Stromal cell of bone marrow (primary cell): ENCODE results near the gene IFT27.
"Not testable (repeated sequence)": the region's sequence is repeated elsewhere in the genome, so short reads cannot be mapped to it uniquely, and the experiment has no call there.

Experiments used
- DNase-seq: peaks from one replicate; pipeline ENCODE4 v3.0.0-alpha.2; 2012; ENCODE audit warnings: low read depth

The IFT27 gene

DNA sequence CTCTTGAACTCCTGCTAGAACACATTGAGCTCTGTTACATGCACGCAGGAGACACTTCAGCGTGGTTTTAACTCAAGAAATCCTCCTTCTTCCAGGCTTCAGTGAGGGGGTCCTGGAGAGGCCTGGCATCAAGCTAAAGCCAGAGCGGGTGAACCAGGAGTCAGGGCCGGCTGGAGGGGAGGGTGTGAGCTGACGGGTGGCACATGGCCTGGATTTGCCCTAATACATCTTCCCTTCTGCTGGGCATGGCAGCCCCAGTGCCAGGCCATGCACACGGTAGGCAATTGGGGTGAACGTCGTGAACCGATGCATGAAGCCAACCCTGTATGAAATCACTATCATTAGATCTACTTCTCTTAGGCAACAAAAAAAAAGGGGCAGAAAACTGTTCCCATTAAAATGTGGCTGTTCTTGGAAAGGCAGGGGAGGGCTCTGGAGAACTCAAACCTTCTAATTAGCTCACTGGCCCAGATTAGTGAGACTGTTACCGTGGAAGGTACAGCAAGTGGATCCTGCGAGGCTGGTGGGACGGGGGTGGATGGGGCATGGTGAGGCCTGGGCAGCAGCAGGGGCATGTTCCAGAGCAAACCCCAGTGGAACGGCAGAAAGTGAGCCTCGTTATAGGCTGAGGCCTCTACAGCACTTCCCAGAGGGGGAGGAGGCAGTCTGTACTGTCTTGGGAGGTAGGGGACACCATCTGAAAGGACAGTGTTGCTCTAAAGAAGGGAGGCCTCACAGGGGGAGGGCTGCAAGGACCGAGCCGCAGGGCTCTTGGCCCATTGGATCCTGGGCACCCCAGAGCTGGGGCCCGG lies 10.6 kb downstream of the IFT27 start:
- no peak for DNase-seq

DNA sequence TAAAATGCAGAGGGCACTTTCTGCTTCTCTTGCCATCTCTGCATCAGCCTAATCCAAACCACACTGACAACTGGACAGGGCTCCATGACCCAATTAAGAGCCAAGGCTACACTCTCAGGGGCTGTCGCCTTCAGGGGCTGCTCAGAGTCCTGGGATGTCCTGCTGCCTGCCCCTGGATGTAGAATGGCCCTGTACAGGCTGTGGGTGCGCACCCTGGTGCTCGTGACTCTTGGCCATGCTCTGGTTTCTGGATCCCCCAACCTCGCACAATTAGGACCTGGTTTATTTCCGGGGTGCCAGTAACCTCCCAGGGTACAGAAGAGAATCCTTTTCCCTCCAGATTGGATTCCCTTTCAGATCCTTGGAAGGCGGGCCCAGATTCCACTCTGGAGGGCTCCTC lies 11.3 kb downstream of the IFT27 start:
- no peak for DNase-seq

DNA sequence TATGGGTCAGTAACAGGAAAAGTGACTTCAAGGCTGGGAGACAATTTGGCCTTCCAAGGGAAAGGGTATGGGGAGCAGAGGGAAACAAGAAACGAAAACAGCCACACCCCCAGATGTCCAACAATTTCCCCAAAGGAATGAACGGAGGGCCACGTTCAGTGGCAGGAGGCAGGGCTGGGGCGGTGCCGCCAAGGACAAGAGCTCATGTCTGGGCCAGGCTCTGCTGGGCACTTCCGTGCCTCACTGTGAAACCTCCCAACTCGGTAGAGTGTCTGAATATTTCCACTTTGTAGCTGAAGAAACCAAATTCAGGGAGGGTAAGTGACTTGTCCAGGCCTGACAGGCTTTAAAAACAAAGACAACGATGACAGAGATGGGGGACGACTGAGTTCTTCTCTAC lies 11.9 kb downstream of the IFT27 start:
- DNase-seq: no peak

DNA sequence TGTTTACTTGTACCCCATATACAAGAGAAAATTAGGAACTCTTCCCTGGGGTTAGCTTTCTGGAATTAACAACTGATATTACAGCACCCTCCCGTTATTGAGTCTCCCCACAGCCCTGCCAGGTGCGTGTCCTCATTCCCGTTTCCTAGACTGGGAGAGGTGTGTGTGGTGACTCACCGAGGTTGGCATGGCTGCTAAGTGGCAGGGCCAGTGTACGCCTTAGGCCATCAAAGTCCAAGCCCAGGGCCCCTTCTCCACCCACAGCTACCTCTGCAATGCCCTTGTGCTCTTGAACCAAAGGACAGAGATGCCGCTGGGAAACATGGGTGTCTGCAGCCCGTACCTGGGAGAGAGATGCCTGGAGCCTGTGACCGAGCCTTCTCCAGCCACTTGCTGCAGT lies 12.3 kb downstream of the IFT27 start:
- no peak for DNase-seq

DNA sequence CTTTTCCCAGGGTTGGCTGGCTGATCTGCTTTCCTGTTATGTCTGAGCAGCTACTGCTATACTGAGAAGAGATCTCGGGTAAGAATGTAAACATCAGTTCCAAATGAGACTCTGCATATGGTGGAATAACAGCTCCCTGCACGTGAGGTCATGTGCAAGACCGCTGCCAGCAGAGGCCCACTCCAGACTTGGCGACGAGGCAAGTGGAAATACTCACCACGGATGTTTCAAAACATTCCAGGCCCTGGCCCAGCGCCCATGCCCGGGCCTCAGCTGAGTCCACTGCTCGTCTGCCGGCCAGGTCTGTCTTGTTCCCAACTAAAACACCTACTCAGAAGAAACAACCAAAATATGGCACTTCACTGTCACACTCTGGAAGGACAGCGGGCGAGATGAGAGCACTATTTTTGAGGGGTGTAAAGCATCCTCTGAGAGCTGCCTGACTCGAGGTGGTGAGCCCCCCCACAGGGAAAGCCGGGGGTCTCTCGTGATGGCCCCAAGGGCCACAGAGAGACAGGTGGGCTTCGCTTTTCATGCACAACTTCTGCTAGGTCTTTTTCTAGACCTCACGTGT lies 13.1 kb downstream of the IFT27 start:
- DNase-seq: no peak

DNA sequence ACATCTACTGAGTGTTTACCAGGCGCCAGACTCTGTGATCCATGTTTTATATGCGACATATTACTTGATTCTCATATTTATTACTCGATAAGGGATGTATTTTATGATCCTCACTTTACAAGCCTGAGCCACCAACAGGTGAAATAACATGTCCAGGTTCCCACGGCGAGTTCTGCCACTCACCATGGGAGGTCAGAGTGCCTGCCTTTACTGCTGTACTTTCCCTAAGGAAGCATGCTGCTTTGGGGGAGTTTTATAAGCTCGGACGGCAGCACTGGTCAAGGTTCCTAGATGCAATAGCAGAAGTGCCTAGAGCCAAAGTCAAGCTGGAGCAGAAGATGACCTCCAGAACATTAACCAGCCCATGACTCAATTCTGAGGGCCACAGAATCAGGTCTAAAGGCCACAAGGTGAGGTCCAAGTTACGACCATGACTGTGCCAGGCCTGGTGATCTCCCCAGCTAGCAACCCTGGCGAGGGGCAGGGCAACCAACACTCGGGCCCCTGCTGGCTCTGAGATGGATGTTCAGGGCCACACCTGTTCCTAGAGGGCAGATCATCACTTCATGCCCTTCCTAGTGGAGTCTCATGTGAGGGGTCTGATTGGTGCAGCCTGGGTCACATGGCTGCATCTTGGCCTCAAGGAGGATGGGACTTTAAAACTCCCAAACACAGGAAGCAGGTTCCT lies 14.2 kb downstream of the IFT27 start:
- DNase-seq: no peak

DNA sequence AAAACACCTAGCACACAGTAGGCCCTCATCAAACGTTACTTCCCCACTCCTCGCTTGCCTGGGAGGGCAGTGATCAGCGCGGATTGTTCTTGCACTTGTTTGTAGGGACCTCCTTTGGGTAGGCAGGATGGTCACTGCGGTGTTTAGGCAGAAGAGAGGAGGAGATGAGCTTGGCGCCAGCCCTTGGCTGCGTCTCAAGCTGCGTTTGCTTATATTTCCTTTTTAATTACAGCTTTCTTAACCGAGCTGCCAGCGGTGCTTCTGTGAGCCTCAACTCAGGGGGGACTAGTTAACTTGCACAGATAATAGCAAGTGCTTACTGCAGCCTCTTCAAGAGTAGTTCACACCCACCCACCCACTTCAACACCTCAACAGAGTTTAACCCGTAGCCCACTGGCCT lies 15.1 kb downstream of the IFT27 start:
- DNase-seq: no peak

DNA sequence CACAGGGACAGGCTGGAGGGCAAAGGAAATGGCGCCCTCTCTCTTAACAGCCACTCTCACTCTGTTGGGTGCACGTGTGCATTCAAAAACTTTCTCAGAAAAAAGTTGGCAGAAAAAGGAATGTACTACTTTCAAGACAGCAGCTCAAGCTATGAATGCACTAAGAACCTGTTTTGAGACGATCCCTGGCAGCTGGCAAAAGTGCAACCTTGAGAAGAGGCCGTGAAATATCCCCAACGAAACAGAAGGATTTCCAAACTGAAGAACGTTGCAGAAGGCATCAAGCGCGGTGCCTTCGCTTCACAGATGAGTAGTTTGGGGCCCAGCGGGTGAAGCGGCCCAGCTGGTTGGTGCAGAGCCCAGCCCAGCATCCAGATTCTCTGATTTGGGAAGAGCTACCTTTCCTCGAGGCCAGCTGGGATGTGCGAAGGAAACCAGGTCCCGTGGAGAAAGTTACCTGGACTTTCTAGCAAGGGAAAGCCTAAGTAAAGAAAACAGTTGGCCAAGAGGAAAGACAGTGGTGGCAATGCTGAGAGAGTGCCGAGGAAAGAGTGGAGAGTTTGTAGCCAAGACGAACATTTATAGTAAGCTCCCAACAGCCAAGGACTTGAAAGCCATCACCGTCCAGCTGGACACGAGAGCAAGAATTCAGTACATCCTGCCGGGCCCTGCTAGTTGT lies 16.3 kb downstream of the IFT27 start:
- DNase-seq: no peak

DNA sequence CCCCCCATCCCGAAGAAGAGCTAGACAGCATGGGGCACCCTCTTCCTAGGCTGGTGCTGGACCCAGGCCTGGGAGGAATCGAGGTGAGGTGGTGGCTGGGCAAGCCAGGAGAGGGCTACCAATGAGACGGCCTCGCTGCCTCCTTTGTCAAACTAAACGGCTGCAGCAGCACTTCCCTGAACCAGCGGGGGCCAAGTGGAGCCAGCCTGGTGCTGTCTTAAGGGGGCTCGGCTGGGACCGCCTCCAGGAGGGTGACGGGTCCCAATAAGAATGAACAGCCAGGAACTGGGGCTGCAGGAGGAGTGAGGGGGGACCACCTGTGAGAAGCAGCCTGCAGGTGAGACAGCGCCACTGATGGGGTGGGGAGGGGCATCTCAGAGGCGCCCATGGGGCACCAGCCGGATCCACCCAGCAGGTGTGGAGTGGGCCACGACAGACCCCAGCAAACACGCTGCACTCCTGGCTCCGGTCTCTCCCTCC lies 17.1 kb downstream of the IFT27 start:
- DNase-seq: no peak

DNA sequence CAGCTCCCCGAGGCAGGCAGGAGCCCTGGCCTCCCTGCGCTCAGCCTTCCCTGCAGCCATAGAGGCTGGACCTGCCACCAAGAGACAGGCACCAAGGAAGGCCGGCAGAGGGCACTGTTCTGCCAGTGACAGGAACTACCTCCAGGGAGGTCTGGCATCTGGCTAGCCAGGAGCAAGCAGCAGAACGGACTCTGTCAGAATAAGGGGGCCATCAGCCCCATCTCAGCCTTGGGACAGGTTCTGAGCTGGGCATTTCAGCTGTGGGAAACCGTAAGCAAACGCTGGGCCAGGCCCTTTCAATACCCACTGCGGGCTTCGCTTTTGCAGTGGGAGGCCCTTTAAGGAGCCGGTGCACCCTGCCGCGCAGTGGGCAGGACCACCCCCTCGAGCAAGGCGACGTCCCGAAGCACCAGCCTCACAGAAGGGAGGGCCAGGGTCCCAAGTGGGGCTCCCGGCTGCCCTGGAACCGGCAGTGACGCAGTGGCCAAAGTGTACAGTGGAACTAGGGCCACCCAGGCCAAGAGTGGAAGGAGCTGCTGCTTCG lies 18.2 kb downstream of the IFT27 start:
- peak; percentile 37 for DNase-seq

DNA sequence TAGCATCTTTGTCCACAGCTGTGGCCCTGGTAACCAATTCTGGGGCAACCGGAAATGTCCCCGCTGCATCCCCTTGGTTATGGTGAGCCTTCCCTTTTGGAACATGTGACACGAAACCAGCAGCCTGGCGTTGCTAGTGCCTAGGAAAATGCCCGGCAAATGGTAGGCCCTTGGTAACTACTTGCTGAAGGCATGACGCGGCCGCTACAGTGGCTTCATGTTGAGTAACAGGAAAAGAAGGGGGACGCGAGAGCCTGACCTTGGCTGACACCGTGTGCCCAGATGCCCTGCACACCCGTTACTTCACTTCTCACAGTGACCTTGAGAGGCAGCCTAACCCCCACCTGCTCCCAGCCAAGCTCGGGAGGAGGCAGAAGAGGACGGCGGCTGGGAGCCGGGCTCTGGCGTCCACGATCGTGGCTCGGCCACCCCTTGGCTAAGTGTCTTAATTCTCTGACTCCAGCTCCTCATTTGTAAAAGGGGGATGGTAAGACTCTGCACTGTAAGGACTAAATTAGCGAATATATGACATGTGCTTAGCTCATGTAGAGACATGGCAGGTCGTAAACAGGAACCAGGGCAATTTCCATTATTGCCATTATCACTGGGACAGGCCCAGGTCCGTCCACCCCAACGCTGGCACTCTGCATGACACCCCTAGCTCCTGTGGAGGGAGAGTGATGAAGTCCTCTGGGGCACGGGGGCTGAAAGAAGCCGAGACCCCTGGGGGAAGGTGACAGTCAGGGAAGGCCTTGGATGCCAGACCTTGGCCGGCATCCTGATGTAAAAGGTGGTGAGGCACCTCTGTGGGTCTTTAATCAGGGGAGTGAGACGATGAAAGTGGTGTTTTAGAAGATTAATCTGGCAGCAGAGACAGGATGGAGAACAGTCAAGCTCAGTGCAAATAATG lies 18.9 kb downstream of the IFT27 start:
- DNase-seq: no peak

DNA sequence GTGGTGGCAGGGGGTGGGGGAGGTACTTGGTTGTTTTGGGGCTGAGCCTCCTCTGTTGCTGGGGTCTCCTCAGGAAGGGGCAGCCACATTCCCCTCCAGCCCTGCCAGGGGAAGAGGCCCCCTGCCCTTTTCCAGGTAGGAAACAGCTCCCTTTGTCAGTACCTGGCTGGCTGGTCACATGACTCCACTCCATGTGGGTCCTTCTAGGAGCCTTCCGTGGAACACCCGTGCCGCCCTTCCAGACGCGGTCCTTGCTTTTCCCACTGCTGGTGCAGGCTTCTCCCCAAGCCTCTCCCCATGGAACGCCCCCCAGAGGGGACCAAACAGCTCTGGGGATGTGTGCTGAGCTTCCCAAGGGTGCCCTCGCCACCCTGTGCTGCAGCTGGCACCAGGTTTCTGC lies 19.9 kb downstream of the IFT27 start:
- no peak for DNase-seq

DNA sequence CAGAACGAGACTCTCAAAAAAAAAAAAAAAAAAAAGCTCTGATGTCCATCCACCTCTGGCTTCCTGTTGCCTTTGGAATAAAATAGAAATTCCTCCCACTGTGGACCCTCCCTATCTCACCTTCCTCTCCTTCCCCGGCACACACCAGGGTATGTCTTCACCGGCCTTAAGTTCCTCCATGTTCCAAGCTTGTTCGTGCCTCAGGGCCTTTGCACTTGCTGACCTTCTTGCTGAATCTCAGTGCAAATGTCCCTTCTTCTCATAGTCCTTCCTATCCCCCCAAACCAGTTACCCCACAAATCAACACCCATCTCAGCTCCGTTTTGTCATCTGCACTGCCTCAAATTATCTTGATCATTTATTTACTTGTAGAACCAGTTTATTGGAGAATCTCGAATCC lies 20.6 kb downstream of the IFT27 start:
- no peak for DNase-seq

DNA sequence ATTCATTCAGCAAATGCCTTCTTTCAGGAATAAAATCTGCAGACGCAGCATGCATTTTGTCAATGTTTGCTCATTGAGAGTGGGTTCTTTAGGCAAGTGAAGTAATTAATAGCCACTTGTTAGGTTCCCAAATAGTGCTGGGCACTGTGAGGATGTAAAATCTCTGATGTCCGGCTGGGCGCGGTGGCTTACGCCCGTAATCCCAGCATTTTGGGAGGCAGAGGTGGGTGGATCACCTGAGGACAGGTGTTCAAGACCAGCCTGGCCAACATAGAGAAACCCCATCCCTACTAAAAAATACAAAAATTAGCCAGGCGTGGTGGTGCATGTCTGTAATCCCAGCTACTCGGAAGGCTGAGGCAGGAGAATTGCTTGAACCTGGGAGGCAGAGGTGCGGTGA lies 21.0 kb downstream of the IFT27 start:
- DNase-seq: not testable (repeated sequence)

DNA sequence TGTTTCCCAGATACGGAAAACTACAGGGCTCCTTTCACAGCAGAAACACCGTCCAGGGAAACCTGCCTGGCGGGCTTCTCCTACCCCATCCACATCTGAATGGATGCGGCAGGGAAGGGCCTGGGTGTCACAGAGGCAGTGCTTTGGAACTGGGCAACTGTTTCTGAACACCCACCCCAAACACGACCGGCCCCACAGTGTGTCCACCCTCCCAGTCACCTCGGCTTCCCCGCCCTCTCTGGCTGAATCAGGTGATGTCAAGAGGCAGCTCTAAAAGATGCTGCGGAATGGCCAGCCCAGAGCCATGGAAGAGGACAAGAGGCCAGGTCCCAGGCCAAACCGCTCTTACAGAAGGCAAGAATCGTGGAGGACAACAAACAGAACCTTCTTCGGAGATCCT lies 22.0 kb downstream of the IFT27 start:
- no peak for DNase-seq

DNA sequence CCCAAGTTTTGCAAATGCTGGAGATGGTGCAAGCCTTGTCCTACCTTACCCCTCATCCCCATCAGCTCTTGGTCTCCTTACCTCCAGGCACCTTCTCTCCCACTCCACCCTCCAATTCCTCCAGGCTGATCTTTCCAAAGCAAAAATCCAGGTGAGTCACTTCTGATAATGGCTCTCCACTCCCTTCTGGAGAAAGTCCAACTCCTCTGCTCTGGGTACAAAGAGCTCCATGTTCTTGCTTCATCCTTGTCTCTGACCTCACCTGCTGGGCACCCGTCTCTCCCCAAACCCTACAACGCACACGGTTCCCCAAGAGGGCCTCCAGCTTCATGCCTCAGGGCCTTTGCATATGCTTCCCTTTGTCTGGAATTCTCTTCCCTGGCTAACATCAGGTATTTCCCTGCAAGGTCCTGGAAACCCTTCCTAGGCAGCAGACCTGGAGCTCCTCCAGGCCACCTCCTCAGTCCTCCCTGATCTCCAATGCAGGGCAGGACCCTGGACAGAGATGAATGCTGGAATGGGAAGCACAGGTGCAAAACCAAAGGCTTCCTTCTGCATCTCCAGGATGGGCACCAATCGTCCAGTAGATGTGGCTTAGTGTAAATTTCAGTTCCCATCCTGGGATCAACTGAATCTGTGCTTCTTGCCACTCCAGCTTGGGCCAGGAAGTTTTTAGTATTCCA lies 22.7 kb downstream of the IFT27 start:
- no peak for DNase-seq

DNA sequence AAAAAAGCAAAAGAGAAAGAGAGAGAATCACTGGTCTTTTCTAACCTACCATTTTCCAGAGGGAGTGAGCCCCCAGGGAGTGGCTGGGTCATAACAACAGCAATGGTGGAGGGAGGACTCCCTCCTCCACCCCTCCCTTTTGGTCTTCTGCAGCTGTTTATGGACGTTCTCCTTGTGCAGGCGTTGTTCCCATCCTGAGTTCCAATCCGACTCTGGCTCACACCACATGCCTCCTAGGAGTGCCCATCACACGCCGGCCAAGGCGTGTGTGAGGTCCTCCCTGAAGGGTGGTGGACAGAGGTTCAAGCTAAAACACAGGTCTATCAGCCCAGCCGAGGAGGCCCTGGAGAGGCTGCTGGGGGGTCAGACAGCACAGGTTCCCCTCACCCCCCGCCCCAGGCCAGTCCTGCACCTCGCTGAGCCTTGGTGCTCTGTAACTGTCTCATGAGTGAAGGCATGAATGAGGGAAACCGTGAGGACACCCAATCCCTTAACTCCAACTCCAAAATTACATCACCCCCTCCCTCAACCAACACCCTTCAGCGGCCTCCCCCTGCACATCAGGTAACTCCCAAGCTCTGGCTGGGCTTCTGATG lies 29.4 kb downstream of the IFT27 start:
- no peak for DNase-seq

DNA sequence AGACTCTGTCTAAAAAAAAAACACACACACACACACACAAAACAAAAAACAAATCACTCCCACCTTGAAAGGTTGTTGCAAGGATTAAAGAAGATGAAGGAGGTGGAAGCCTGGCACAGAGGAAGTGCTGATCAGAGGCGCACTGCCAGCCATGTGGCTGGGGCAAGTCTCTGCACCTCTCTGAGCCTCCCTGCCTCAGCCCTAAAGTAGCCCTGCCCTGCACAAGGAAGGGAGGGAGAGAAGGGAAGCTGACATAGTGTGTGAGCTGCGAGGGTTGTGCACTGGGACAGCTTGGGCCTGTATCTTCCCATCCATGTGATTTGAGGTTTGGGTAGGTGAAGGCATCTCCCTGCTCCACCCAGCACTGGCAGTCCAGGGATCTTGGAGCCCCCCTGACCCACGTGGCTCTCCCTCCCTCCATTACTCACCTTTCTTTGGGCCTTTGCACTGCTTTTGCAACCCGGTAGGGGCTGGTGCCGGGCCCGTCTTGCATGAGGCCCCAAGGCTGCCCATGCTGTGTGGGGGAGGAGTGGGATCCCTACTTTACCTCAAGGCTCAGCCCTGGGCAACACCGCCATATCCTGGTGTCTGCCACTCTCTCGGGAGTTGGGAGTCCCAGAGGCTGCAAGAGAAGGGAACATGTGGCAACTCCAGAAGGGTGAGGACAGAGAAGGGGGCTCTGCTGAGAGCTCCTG lies 30.5 kb downstream of the IFT27 start:
- no peak for DNase-seq

DNA sequence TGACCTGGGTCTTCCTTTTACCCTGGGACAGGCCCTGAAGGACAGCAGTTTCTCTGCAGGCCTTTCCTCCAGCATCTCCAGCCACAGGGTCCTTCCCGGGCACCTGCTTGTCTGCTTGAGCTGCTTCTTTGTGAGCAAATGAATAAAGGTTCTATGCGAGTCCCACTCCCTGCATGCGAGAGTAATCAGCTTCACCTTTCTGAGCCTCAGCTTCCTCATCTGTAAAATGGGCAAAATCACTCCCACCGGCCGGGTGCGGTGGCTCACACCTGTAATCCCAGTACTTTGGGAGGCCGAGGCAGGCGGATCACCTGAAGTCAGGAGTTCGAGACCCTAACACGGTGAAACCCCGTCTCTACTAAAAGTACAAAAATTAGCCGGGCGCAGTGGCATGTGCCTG lies 31.1 kb downstream of the IFT27 start:
- no peak for DNase-seq

DNA sequence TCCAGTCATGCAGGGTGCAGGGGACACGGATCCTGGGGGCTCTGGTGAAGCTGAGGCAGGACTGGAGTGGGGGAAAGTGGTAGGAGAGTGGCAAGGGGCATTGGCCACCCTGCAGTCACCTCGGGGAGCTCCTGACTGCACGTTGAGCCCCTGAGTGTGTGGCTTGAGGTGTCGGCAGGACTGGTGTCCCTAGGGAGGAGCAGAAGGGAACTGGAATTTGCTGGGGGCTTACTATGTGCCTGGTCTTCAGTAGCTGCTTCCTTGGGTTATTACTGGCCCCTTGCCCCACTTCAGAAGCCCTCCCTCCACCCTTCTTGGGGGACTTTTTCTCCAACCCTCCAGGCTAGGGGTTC lies 31.5 kb downstream of the IFT27 start:
- no peak for DNase-seq
